Measurements from ENCODE around the gene PHLDA1.

The PHLDA1 gene

DNA sequence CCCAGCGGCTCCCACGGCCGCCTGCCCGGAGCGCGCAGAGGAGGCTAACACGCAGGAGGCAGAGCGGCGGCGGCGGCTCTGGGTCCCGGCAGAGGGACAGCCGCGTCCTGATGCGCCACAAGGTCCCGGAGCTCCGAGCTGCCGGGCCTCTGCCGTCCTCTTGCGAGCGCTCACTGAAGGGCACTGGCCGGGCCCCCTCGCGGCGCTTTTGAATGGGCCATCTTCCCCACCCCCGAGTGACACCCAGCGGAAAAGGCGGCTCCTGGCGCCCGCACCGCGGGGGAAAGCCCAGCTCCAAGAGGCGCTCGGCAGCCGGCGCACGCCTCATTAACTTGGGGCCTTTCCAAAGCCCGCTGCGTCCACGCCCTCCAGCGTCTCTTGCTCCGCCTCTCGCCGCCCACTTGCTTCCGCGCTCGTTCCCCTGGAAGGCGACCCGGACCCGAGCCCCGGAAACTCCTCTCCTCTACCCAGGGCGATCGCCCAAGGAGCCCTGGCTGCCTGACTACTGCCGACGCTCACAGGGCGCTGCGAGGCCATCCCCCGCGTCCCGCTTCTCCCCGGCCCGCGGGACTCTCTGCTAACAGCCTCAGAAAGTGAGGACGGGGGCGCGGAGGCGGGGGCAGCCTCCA, at the start of gene PHLDA1:
Gene PHLDA1, minus strand, starts transcription at position 363 of the 629 bp plus-strand sequence.
- peak; percentile 98 for DNase-seq

GRCh38 chr12:76080729-76081415, 49.3 kb upstream of the PHLDA1 start:
- DNase-seq, result peak; percentile 8

DNA sequence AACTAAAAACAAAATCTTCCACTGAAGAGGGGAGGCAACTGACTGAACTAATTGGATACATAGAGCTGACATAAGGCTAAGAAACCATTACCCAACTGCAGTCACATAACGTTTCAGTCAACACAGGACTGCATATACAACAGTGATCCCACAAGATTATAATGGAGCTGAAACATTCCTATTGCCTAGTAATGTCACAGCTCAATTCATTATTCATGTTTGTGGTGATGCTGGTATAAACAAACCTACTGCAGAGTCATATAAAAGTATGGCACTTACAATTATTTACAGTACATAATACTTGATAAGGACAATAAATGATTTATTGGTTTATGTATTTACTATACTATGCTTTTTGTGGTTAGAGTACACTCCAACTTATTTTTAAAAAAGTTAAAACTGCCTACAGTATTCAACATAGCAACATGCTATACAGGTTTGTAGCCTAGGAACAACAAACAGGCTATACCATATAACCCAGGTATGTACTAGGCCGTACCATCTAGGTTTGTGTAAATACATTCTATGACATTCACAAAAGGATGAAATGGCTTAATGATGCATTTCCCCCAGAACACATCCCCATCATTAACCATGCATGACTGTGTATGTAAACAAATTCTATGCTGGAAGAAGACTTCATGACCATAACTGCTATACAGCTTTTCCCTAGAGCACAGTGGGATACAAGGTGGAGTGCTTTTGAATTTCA, 48.6 kb upstream of the PHLDA1 start:
- no peak for DNase-seq

DNA sequence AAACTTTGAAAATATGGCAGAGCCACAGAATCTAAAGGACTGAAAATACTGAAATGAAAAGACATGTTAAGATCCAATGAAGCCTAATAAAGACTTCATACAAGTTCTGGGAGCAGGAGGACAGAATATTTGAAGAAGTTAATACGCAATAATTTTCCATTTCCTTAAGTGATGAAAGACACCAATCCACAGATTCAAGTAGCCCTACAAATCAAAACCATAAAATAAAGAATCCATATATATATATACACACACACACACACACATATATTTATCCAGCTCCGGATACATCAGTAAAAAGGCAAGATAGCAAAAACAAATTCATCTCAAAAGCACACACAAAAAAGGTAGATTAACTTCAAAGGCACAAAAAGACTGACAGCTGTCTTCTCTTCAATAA, 47.2 kb upstream of the PHLDA1 start:
- DNase-seq, result no peak

GRCh38 chr12:76075448-76075847, 43.9 kb upstream of the PHLDA1 start:
- no peak for DNase-seq

- DNase-seq, result no peak
Measured at GRCh38 chr12:76074701-76075336, 43.2 kb upstream of the PHLDA1 start.

- DNase-seq, result no peak
Measured at GRCh38 chr12:76073561-76073960, 42.0 kb upstream of the PHLDA1 start.

GRCh38 chr12:76072568-76072967, 41.0 kb upstream of the PHLDA1 start:
- no peak for DNase-seq

GRCh38 chr12:76069339-76069738, 37.8 kb upstream of the PHLDA1 start:
- no peak for DNase-seq

GRCh38 chr12:76065917-76066316, 34.3 kb upstream of the PHLDA1 start:
- no peak for DNase-seq

- DNase-seq, result no peak
Measured at GRCh38 chr12:76064904-76065303, 33.3 kb upstream of the PHLDA1 start.

GRCh38 chr12:76060111-76060510, 28.5 kb upstream of the PHLDA1 start:
- no peak for DNase-seq

GRCh38 chr12:76057326-76057725, 25.8 kb upstream of the PHLDA1 start:
- DNase-seq, result no peak

DNA sequence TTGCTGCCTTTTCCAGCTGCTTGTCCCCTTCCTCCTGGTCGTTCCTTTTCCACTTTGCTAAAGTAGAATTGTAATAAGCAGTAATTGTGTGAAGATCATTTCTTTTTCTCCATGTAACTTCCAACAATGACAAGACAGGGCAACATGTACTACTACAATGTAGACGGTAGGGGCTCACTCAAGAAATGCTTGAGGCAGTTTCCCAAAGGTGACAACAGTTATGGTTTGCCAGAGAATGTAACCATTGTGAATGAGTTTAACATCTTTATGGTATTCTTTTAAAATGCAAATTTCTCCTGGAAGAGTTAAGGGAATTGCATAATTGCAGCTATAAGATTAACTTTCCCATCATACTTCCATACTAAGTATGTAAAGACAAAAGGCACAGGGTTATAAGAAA, 23.8 kb upstream of the PHLDA1 start:
- DNase-seq, result no peak

- DNase-seq, result no peak
Measured at GRCh38 chr12:76049575-76050251, 18.1 kb upstream of the PHLDA1 start.

- no peak for DNase-seq
Measured at GRCh38 chr12:76047742-76048141, 16.2 kb upstream of the PHLDA1 start.

GRCh38 chr12:76047060-76047459, 15.5 kb upstream of the PHLDA1 start:
- DNase-seq, result no peak

- no peak for DNase-seq
Measured at GRCh38 chr12:76043377-76043776, 11.8 kb upstream of the PHLDA1 start.

DNA sequence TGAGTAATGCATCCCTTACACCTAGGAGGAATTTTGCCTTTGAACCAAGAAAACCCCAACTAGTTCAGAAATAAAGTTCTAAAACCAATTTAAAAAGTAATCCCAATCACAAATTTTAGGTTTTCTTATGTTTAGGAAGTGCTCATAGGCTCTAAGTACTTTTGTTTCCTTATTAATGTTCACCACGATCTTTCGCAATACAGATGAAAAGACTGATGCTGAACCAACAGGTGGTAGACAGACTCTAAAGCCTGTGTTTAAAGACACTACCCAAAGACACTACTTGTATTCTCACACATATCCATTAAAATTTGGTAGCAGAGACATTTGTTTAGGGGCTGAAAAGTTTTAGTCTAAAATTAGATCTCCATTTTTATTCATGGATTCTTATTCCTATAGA, 10.6 kb upstream of the PHLDA1 start:
- DNase-seq, result no peak

DNA sequence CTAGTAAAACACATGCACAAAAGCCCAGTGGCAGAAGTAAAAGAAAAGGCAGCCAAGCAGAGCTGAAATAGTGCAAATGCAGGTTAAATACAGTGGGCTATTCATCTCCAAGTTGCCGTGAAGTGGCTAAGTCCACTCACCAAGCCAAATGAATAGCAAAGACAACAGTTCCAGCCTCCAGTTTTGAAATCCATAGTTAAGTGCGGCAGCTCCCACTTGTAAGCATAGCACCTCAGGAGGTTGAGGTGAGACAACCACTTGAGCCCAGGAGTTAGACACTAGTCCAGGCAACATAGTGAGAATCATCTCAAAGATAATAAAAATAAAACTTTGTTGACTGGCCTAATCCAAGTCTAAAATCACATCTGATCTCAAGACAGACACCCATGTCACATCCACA, 9.8 kb upstream of the PHLDA1 start:
- no peak for DNase-seq

DNA sequence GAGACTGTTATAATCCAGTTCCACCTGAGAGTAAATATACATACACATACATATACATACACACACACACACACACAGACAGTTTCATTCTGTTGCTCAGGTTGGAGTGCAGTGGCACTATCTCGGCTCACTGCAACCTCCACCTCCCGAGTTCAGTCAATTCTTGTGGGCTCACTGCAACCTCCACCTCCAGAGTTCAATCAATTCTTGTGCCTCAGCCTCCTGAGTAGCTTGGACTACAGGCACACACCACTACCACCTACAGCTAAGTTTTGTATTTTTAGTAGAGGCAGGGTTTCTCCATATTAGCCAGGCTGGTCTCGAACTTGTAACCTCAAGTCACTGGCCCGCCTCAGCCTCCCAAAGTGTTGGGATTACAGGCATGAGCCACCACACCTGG, 8.9 kb upstream of the PHLDA1 start:
- DNase-seq, result no peak

DNA sequence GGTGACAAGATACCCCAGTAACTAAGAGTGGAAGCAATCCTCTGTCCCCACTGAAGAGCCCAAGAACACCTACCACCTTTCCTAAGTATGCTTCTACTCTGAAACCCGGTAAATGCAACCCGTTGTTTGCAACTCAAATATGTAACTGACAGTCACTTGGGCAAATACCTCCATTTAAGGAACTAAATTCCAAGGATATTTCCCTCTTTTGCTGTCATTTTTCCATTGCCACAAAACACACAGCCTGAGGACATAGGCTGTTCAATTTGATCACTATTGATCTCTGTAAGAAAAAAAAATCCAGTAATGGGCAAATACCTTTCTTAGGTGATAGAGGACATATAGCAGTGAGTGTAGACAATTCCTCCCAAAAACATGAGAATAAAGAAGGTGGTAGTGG, 6.6 kb upstream of the PHLDA1 start:
- DNase-seq, result no peak
